Fibroblast of pulmonary artery (primary cell): Measurements from ENCODE around the gene KCNAB2.

Experiments
- DNase-seq: peaks from one replicate; pipeline ENCODE4 v3.0.0-alpha.2; 2010; ENCODE audit warnings: low read depth
- H3K4me3 ChIP-seq: replicated peaks from 2 replicates; pipeline ENCODE4 v1.5.1; 2011; ENCODE audit warnings: low read depth, mild to moderate bottlenecking, control low read depth, low read length, moderate library complexity
- TF ChIP-seq, protein P1 (sequence below): IDR thresholded peaks from 2 replicates; pipeline ENCODE4 v1.5.1; 2011; ENCODE audit warnings: mild to moderate bottlenecking, control low read depth, low read length, inconsistent platforms; ENCODE audit errors: missing control alignments

KCNAB2 gene

DNA sequence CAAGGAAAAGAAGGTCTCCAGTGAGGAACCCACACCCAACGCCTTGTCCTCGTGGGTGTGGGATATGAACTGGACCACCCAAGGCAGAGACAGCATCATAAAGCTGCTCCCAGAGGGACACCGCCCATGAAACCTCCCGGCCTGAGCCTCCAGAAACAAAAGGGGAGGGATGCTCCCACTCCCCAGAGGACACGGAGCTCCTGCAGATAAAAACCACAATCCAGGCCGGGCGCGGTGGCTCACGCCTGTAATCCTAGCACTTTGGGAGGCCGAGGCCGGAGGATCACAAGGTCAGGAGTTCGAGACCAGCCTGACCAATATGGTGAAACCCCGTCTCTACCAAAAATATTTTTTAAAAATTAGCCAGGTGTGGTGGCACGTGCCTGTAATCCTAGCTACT is 68.1 kb downstream of the KCNAB2 start:
- TF ChIP-seq, protein P1, sequence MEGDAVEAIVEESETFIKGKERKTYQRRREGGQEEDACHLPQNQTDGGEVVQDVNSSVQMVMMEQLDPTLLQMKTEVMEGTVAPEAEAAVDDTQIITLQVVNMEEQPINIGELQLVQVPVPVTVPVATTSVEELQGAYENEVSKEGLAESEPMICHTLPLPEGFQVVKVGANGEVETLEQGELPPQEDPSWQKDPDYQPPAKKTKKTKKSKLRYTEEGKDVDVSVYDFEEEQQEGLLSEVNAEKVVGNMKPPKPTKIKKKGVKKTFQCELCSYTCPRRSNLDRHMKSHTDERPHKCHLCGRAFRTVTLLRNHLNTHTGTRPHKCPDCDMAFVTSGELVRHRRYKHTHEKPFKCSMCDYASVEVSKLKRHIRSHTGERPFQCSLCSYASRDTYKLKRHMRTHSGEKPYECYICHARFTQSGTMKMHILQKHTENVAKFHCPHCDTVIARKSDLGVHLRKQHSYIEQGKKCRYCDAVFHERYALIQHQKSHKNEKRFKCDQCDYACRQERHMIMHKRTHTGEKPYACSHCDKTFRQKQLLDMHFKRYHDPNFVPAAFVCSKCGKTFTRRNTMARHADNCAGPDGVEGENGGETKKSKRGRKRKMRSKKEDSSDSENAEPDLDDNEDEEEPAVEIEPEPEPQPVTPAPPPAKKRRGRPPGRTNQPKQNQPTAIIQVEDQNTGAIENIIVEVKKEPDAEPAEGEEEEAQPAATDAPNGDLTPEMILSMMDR: no peak
- DNase-seq: no peak
- H3K4me3 ChIP-seq: no peak overlapping the region

DNA sequence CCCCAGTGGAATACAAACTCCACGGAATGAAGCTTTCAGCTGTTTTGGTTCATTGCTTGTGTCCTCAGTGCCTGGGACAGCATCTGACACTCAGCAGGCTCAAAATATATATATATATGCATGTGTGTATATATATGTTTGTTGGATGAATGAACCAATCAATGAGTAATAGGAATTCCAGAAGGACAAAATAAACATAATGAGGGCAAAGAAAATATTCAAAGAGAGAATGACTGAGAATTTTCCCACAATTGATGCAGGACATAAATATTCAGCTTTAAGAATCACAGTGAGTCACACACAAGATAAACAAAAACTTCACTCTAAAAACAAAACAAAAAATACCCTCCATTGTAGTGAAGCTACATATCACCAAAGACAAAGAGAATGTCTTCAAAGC is 70.4 kb downstream of the KCNAB2 start:
- TF ChIP-seq, protein P1: no peak
- no peak overlapping the region for H3K4me3 ChIP-seq
- peak; percentile 4 for DNase-seq

DNA sequence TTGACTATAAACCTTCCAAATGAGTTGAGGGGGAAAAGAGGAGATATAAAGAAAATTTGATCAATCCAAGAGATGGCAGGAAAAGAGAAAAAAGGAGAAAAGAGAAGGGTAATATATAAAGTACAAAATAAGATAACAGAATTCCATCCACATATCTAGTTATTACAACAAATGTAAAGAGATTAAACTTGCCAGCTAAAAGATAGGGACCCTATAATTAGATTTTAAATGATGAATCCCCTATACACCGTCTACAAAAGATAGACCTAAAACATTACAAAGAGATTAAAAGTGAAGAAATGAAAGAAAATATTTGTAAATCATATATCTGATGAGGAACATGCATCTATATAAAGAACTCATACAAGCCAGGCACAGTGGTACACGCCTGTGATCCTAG is 71.4 kb downstream of the KCNAB2 start:
- DNase-seq: no peak
- TF ChIP-seq, protein P1: no peak

DNA sequence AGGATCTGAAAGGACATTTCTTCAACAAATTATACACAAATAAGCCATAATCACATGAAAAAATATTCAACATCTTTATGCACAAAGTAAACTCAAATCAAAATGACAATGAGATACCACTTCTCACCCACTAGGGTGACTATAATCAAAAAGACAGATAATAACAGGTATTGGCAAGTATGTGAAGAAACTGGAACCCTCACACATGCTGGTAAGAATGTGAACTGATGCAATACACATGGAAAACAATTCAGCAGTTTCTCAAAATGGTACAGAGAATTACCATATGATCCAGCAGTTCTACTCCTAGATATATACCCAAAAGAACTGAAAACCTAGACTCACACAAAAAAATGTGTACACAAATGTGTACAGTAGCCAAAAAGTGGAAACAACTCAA is 71.9 kb downstream of the KCNAB2 start:
- no peak for DNase-seq
- TF ChIP-seq, protein P1: no peak
- no peak overlapping the region for H3K4me3 ChIP-seq

More for the DNA sequence above, 71.4 kb downstream of the KCNAB2 start:
- no peak overlapping the region for H3K4me3 ChIP-seq

DNA sequence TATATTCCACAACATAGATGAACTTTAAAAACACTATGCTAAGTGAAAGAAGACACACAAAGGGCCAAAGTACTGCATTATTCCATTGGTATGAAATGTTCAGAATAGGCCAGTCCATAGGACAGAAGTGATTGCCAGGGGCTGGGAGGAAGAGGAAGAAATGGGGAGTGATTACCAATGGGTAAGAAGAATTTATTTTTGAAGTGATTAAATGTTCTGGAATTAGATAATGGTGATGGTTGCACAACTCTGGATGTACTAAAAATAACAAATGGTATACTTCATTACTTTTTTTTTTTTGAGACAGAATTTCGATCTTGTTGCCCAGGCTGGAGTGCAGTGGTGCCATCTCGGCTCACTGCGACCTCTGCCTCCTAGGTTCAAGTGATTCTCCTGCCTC is 72.7 kb downstream of the KCNAB2 start:
- no peak overlapping the region for H3K4me3 ChIP-seq
- TF ChIP-seq, protein P1: no peak
- DNase-seq: peak; percentile 39

DNA sequence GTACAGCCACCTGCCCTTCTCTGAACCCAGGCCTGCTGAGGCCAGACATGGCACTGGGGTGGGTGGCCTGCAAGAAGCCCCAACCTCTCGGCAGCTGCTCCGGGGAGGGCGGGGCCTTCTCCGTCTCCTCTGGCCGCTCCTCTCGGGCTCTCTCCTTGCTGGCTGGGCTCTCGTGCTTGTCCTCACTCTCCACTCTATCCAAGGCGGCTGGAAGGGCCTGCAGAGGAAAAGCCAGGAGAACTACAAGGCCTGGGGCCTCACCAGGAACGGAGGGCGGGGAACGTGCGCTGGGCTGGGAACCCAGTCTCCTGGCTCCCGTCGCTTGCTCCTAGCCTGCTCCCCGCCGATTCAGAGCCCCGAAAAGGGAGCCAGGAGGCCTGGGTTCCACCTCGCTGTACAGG is 75.3 kb downstream of the KCNAB2 start:
- H3K4me3 ChIP-seq: no peak overlapping the region
- no peak for DNase-seq
- TF ChIP-seq, protein P1: no peak

DNA sequence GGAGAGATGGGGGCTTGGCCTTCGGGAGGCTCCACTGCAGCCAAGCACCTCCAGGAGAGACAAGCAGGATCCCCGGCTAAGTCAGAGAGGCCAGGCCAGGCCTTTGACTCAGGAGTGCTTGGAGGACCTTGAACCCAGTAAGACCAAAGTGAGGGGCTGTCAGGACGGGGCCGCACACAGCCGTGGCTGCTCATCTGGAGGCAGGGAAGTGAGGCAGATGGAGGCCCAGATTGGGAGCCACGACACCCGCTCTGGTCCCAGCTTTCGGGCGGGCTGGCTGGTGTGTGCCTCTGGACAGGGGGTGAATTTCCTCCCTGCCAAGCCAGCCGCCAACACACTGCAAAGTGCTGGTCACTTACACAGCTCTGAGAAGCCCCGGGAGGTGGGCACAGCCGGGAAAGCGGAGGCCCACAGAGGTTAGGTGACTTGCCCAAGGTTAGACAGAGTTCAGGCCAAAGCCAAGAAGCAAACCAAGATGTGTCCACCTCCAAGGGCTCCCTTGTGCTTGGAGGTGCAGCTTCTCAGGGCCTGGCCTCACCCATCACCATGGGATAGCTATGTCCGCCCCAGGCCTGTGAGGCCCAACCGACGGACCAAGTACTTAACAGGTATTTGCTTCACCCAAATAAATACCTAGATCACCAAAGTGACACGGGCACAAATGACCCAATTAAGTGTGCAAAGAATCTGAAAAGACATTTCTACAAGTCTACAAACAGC is 76.1 kb downstream of the KCNAB2 start:
- TF ChIP-seq, protein P1: no peak
- no peak for DNase-seq
- no peak overlapping the region for H3K4me3 ChIP-seq
